ENCODE results near the gene HOXA9.
A peak's percentile ranks its signal among the peaks of the same experiment; 100 is the strongest.

HOXA9 gene

DNA sequence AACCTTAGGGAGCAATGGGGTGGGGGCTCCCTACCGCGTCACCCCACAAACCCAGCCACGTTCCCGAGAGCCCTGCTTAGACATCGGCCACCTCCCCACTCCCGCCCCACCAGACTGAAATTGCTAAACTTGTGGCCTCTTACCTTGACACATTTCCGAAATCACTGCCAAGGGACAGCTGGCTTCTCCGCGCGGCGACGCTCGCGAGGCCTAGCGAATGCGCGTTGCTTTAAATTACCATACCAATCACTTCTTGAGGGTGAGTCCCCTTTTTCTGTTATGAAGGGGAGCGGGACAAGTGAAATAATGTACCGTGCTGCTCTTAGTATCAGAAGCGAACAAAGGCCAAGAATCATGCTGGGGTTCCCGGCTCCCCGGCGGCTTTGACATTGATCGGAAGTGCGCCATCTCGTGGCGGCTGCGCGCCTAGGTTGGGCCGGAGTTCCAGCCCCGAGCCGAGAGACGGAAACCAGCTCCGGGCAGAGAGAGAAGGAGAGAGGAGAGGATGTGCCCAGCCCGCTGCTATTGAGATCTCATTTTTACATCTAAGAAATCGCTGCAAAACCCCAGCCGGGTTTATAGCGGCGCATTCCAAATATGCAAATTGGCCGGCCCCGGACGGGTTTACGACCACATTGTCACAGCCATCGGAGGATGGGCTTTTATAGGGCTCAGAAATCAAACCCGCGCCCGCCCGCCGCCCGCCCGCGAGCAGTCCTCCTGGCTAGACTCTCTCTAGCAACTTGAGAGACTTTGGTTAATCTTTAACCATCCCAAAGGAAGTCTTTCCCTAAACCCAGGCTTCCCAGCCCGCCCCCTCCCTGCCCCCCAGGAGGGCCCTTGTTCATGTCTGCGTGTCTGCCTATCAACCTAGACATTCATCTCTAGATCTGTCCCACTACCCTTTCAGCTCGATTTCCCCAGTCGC lies 14.4 kb upstream of the HOXA9 start:
- ChIA-PET CTCF (interaction anchor here (1.0 to 3.4 kb wide), 10 partner anchors 10 to 807 kb away, joined by 3 to 15 read pairs (median 4); no protein-coding TSS in a partner anchor), POLR2A (no interaction called here)

DNA sequence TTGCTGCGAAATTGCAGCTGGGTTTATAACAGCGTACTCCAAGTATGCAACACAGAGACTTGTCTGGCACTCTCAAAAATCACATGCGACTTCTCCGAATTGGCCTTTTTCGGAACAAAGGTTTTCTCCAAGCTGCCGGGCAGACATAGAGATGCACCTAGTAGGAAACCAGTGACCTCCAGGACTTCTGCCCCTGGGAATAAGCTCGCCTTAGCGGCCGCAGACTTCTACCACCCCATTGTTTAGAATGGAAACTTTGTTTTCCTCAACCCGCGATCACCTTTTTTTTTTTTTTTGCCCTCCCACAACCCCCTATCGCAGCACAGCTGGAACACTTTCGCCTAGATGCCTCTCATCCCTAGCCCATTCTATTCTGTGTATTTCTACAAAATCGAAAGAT lies 13.7 kb upstream of the HOXA9 start:
- DNase-seq (ENCODE audit: extremely low spot score), result no peak
- CTCF ChIA-PET, result interaction anchor here (0.7 to 3.4 kb wide), 10 partner anchors 11 to 1923 kb away, joined by 3 to 15 read pairs (median 4); no protein-coding TSS in a partner anchor
- POLR2A ChIA-PET, result no interaction called here
- TF ChIP-seq, protein P1, sequence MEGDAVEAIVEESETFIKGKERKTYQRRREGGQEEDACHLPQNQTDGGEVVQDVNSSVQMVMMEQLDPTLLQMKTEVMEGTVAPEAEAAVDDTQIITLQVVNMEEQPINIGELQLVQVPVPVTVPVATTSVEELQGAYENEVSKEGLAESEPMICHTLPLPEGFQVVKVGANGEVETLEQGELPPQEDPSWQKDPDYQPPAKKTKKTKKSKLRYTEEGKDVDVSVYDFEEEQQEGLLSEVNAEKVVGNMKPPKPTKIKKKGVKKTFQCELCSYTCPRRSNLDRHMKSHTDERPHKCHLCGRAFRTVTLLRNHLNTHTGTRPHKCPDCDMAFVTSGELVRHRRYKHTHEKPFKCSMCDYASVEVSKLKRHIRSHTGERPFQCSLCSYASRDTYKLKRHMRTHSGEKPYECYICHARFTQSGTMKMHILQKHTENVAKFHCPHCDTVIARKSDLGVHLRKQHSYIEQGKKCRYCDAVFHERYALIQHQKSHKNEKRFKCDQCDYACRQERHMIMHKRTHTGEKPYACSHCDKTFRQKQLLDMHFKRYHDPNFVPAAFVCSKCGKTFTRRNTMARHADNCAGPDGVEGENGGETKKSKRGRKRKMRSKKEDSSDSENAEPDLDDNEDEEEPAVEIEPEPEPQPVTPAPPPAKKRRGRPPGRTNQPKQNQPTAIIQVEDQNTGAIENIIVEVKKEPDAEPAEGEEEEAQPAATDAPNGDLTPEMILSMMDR (IDR thresholded peaks at IDR 0.05; ENCODE audit: control extremely low read depth, extremely low read depth, low read depth, missing control alignments), result no peak

More for the DNA sequence above, 14.4 kb upstream of the HOXA9 start:
- peak; percentile 76 for DNase-seq (ENCODE audit: extremely low spot score)
- TF ChIP-seq, protein P1 (IDR thresholded peaks at IDR 0.05; ENCODE audit: control extremely low read depth, extremely low read depth, low read depth, missing control alignments), result peak; percentile 66

DNA sequence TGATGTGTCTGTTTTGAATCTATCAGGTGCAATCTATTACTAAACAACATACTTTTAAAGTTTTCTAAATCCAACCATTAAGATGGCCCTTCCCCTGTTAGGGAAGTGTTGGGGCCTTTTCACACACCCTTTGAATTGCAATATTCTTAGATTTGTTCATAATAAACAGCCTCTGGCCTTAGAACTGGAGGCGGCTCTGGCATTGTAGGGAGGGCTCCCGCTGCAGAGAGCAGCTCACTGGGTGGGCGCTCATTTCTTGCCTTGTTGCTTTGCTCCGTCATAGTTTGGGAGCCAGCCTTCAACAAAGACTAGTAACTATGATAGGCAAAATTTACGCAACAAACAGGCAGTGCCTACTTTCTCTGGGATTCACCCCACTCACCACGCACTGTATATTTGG lies 13.0 kb upstream of the HOXA9 start:
- CTCF ChIA-PET, result interaction anchor here (0.7 to 3.4 kb wide), 4 partner anchors 17 to 1923 kb away, joined by 3 to 15 read pairs (median 8); no protein-coding TSS in a partner anchor
- POLR2A ChIA-PET, result no interaction called here
- TF ChIP-seq, protein P1 (IDR thresholded peaks at IDR 0.05; ENCODE audit: control extremely low read depth, extremely low read depth, low read depth, missing control alignments), result no peak
- DNase-seq (ENCODE audit: extremely low spot score), result no peak

DNA sequence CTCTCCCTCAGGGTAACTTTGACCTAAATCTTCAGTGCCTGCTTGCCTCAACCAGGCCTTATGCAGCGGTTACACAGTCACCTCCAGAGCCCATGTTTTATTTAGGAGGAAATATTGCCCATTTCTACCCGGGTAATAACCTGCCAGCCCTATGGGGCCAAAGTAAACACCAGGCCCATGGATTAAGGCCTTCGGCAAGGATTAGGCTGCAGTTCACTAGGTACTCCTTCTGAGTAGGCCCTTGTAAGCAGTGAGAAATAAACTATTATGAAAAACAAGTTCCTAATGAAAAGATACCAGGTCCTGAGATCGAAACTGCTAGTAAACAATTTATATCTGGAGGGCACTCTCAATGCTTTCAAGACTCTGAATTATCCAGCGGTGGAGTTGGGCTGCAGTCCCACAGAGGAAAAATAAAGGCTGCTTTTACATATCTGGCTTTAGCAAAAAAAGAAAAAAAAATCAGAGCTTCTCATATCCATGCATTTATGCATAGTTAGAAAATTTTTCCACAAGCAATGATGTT lies 12.5 kb upstream of the HOXA9 start:
- ChIA-PET CTCF (interaction anchor here (1.4 to 3.4 kb wide), 4 partner anchors 16 to 495 kb away, joined by 4 to 18 read pairs (median 13); no protein-coding TSS in a partner anchor), POLR2A (no interaction called here)
- TF ChIP-seq, protein P1 (IDR thresholded peaks at IDR 0.05; ENCODE audit: control extremely low read depth, extremely low read depth, low read depth, missing control alignments), result no peak
- DNase-seq (ENCODE audit: extremely low spot score), result no peak

DNA sequence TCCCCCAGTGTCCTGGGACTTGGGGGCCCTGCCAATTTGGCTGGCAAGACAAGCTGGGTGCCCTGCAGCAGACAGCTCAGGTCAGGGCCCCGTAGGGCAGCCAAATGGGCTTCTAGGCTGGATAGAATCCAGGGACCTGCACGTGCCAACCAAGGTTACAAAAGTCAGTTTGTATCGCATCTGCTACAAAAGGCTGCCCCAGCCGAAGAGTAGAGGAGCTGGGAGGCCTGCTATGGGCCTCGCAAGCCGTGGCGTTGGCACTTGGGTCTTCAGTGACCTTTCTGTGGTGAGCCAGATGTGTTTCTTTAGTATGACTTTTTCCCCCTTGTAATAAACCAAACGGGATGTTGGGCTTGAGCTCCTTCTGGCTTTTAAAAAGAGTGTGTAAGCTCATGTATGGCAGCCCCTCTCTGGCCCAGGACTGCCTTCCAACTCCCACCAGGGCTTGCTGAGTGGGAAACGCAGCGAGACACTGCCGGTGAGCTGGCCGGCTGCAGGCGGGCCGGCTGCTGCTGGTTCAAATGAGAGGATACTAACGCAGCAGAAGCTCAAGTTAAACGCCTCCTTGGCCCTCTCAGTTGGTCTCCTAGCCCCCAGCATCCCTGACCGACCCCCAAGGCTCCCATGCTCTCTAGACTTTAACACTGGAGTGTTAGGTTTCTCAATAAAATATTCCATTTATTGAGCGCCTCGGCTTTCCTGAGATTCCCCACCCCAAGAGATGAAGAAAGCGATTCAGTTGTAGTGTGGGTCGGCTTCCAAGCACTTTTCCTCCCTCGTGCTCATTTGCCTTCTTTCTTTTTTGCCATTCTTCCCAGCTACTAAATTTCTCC lies 11.8 kb upstream of the HOXA9 start:
- TF ChIP-seq, protein P1 (IDR thresholded peaks at IDR 0.05; ENCODE audit: control extremely low read depth, extremely low read depth, low read depth, missing control alignments), result no peak
- no peak for DNase-seq (ENCODE audit: extremely low spot score)
- ChIA-PET CTCF (interaction anchor here (0.9 to 3.4 kb wide), 6 partner anchors 15 to 884 kb away, joined by 3 to 18 read pairs (median 4); no protein-coding TSS in a partner anchor), POLR2A (no interaction called here)

DNA sequence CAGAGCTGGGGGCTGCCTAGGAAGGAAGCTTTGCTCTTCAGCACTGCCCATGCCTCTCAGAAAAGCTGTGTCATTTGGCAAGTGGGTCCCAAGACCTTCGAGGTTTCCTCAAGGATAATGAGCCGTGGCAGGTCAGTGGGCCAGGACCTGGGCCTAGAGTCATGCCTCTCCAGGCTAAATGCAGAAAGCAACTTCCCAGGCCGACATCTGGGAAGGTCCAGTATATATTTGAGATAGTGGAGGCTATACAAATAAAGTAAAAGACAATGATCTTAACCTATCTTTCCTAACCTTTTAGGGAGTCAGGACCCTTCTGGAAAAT lies 11.1 kb upstream of the HOXA9 start:
- no peak for DNase-seq (ENCODE audit: extremely low spot score)
- ChIA-PET CTCF (interaction anchor here (0.9 to 3.4 kb wide), 6 partner anchors 15 to 885 kb away, joined by 3 to 18 read pairs (median 4); no protein-coding TSS in a partner anchor), POLR2A (no interaction called here)
- TF ChIP-seq, protein P1 (IDR thresholded peaks at IDR 0.05; ENCODE audit: control extremely low read depth, extremely low read depth, low read depth, missing control alignments), result no peak
